ENCODE results near the gene LRRC3.

The LRRC3 gene

GRCh38 chr21:44511219-44511937 is 56.1 kb downstream of the LRRC3 start:
- FAIRE-seq (peak; percentile 74), DNase-seq (ENCODE audit: insufficient read length, low spot score) (no peak)
- TF ChIP-seq PAX5 (IDR thresholded peaks at IDR 0.05; ENCODE audit: insufficient read depth, low read length, severe bottlenecking), result no peak
- no peak for TF ChIP-seq POLR2AphosphoS5 (IDR thresholded peaks at IDR 0.05; ENCODE audit: low read depth, low read length)
- TF ChIP-seq POLR2A (IDR thresholded peaks at IDR 0.05; ENCODE audit: low read depth, low read length), result no peak
- TF ChIP-seq POU2F2 (IDR thresholded peaks at IDR 0.05; ENCODE audit: low read depth, low read length), result no peak
- no peak for TF ChIP-seq TAF1 (IDR thresholded peaks at IDR 0.05; ENCODE audit: low read depth, low read length)
- no peak for TF ChIP-seq SPI1 (IDR thresholded peaks at IDR 0.05; ENCODE audit: low read depth, low read length)

Measured in GM12891 (cell line).